A549 (cell line): ENCODE data around the gene KAT8. TPM values are rescaled to one million over a fixed set of nuclear protein-coding genes. Genes with fewer than 3 reads are reported as not detected.

Experiments used
- ATAC-seq, 2 experiments: fragments of 200-7000 bp in 1 of 2; fragments of >200 bp in 1 of 2; cut with Nextera tagmentation in 1 of 2; cut with Tn5 transposase in 1 of 2; 3 replicates each; pipeline versions ENCODE4 v1.8.0 to v1.9.1; 2018 to 2020; ENCODE audit warnings: mild to moderate bottlenecking in 1 of 2, moderate library complexity in 1 of 2
- CTCF ChIA-PET: fragments of 300-600 bp; sonication (Branson Sonifier 250); formaldehyde crosslinking; extraction: SDS; loops from one replicate; lab custom pipeline; 2021; ENCODE audit warnings: antibody characterized with exemption, inconsistent platforms; lab: Yijun Ruan, JAX
- POLR2A ChIA-PET: fragments of 350-600 bp; formaldehyde crosslinking; extraction: SDS; loops from one replicate; lab custom pipeline; 2021; ENCODE audit warnings: antibody characterized with exemption, inconsistent platforms; lab: Yijun Ruan, JAX
- DNase-seq, 2 experiments: peaks; one replicate each; pipeline versions ENCODE4 v3.0.0 to v3.0.0-alpha.2; 2011 to 2016; ENCODE audit warnings: low read depth in 1 of 2, low spot score in 1 of 2
- FAIRE-seq: peaks from 2 replicates; lab custom pipeline; 2011; peaks lifted over from hg19 to GRCh38; lab: Jason Lieb, UNC
- H3K27ac ChIP-seq, 2 experiments: fragments of >200 bp; sonication (Bioruptor Twin); formaldehyde crosslinking; 3 replicates each; pipeline ENCODE4 v1.5.1; 2016 to 2017
- H3K4me1 ChIP-seq: fragments of >200 bp; sonication (Bioruptor Twin); formaldehyde crosslinking; 3 replicates; pipeline ENCODE4 v1.6.1; 2016
- H3K4me2 ChIP-seq: fragments of >200 bp; sonication (Bioruptor Twin); formaldehyde crosslinking; 3 replicates; pipeline ENCODE4 v1.6.1; 2016
- H3K4me3 ChIP-seq: fragments of >200 bp; sonication (Bioruptor Twin); formaldehyde crosslinking; 3 replicates; pipeline ENCODE4 v1.5.1; 2016
- H3K9me3 ChIP-seq: fragments of >200 bp; sonication (Bioruptor Twin); formaldehyde crosslinking; 3 replicates; pipeline ENCODE4 v1.6.1; 2016
- ATOH8 ChIP-seq: fragments of 250-450 bp; sonication (Bioruptor Pico); IDR thresholded peaks from 2 replicates; pipeline ENCODE4 v1.5.0; 2020; ENCODE audit warnings: low read depth, mild to moderate bottlenecking, moderate library complexity
- BHLHE40 ChIP-seq: IDR thresholded peaks from 2 replicates; pipeline ENCODE4 v1.6.1; 2012; ENCODE audit warnings: low read depth, low read length, inconsistent platforms
- CBX2 ChIP-seq: fragments of 200-600 bp; sonication (generic); IDR thresholded peaks from 2 replicates; pipeline ENCODE4 v1.6.1; 2016; ENCODE audit warnings: low read depth, mild to moderate bottlenecking, borderline replicate concordance
- CHD4 ChIP-seq: fragments of 200-600 bp; sonication (generic); IDR thresholded peaks from 2 replicates; pipeline ENCODE4 v1.6.1; 2016; ENCODE audit warnings: antibody characterized with exemption, mild to moderate bottlenecking, borderline replicate concordance
- CTCF ChIP-seq: fragments of >200 bp; sonication (Bioruptor Twin); formaldehyde crosslinking; IDR thresholded peaks from 3 replicates; pipeline ENCODE4 v1.5.1; 2016
- E2F6 ChIP-seq: IDR thresholded peaks from 2 replicates; pipeline ENCODE4 v1.6.1; 2012; ENCODE audit warnings: low read depth, borderline replicate concordance
- EHF ChIP-seq: fragments of 250-450 bp; sonication (Bioruptor Pico); IDR thresholded peaks from 2 replicates; pipeline ENCODE4 v1.5.0; 2020; ENCODE audit warnings: mild to moderate bottlenecking
- FOSB ChIP-seq: fragments of 250-450 bp; sonication (Bioruptor Pico); IDR thresholded peaks from 2 replicates; pipeline ENCODE4 v1.5.0; 2020; ENCODE audit warnings: mild to moderate bottlenecking, moderate library complexity
- GATA3 ChIP-seq: IDR thresholded peaks from 2 replicates; pipeline ENCODE4 v1.6.1; 2012; ENCODE audit warnings: borderline replicate concordance
- HDAC2 ChIP-seq: fragments of 200-600 bp; sonication (generic); IDR thresholded peaks from 2 replicates; pipeline ENCODE4 v1.6.1; 2016
- HES2 ChIP-seq: fragments of >200 bp; sonication (Bioruptor Twin); formaldehyde crosslinking; IDR thresholded peaks from 2 replicates; pipeline ENCODE4 v1.6.1; 2016
- HEYL ChIP-seq: fragments of 250-450 bp; sonication (Bioruptor Pico); IDR thresholded peaks from 2 replicates; pipeline ENCODE4 v1.8.0; 2021; ENCODE audit warnings: mild to moderate bottlenecking, moderate library complexity
- HOXB13 ChIP-seq: fragments of 250-450 bp; sonication (Bioruptor Pico); IDR thresholded peaks from 2 replicates; pipeline ENCODE4 v1.5.0; 2020; ENCODE audit warnings: low read depth, mild to moderate bottlenecking, moderate library complexity
- HOXB5 ChIP-seq: fragments of 250-450 bp; sonication (Bioruptor Pico); IDR thresholded peaks from 2 replicates; pipeline ENCODE4 v1.5.0; 2020; ENCODE audit warnings: mild to moderate bottlenecking, moderate library complexity
- MAFK ChIP-seq: fragments of 450-650 bp; IDR thresholded peaks from 2 replicates; pipeline ENCODE4 v1.6.1; 2014; ENCODE audit not compliant: partially characterized antibody
- MYC ChIP-seq: IDR thresholded peaks from 2 replicates; pipeline ENCODE4 v1.6.1; 2012; ENCODE audit warnings: mild to moderate bottlenecking, inconsistent platforms, low read length, improper control_type of control experiment, borderline replicate concordance
- POLR2A ChIP-seq: IDR thresholded peaks from 2 replicates; pipeline ENCODE4 v1.6.1; 2012; ENCODE audit warnings: mild to moderate bottlenecking, low read length
- POLR2AphosphoS2 ChIP-seq: conservative IDR thresholded peaks from 2 replicates; pipeline ENCODE4 v1.6.1; 2012; ENCODE audit warnings: low read length, improper control_type of control experiment, inconsistent platforms
- RCOR1 ChIP-seq: fragments of 150-350 bp; IDR thresholded peaks from 2 replicates; pipeline ENCODE4 v1.6.1; 2014; ENCODE audit warnings: antibody characterized with exemption, low read length, low read depth
- REST ChIP-seq: fragments of 200-600 bp; sonication (generic); IDR thresholded peaks from 2 replicates; pipeline ENCODE4 v1.6.1; 2016; ENCODE audit warnings: antibody characterized with exemption, mild to moderate bottlenecking, moderate library complexity
- RFX5 ChIP-seq: fragments of 450-650 bp; IDR thresholded peaks from 2 replicates; pipeline ENCODE4 v1.7.1; 2014; ENCODE audit warnings: antibody characterized with exemption, mild to moderate bottlenecking, moderate library complexity
- RNF2 ChIP-seq: fragments of 200-600 bp; sonication (generic); IDR thresholded peaks from 2 replicates; pipeline ENCODE4 v1.6.1; 2016; ENCODE audit warnings: low read depth, mild to moderate bottlenecking, antibody characterized with exemption, moderate library complexity, borderline replicate concordance
- SMC3 ChIP-seq: fragments of >200 bp; sonication (Bioruptor Twin); formaldehyde crosslinking; IDR thresholded peaks from 3 replicates; pipeline ENCODE4 v1.6.1; 2018; ENCODE audit warnings: inconsistent platforms
- TP53 ChIP-seq: fragments of 250-450 bp; sonication (Bioruptor Pico); IDR thresholded peaks from 2 replicates; pipeline ENCODE4 v1.5.0; 2021; ENCODE audit warnings: mild to moderate bottlenecking, moderate library complexity
- USF2 ChIP-seq: fragments of 450-650 bp; IDR thresholded peaks from 2 replicates; pipeline ENCODE4 v1.6.1; 2014; ENCODE audit warnings: antibody characterized with exemption
- WGBS: methylation state at CpG from one replicate; pipeline ENCODE4 v1.1.6; 2017; ENCODE audit errors: missing lambda C conversion rate; 5-methylcytosine and 5-hydroxymethylcytosine counted together
- polyA plus RNA-seq, 4 experiments: library from polyadenylated mRNA; depleted of rRNA in 3 of 4; stranded (reverse); fragments of >200 nt; fragmentation: RNase III in 1 of 4; extraction: RNeasy Plus Mini Kit Qiagen cat#74134 plus additional on column Dnase treatment in 1 of 4; gene quantifications; 2 replicates in 3 of 4; 3 replicates in 1 of 4; pipeline ENCODE4 v1.2.3, GENCODE V29; 2011 to 2017

The KAT8 gene
- polyA plus RNA-seq, 2 of the 4 experiments (the other 2 are of a cell fraction), result 34.4 to 42.2 TPM

GRCh38 chr16:31141489-31142108 lies 24.1 kb downstream of the KAT8 start:
- FAIRE-seq (no peak), DNase-seq (no peak), ATAC-seq (peak; percentile 21 to 24)
- Histone ChIP-seq H3K4me2 (peak overlapping the region; percentile 71), H3K27ac (peak overlapping the region; percentile 69 to 84), H3K4me1 (peaks cover 30% of the 10 kb centered on the region), H3K4me3 (no peak overlapping the region), H3K9me3 (no peaks in the 10 kb centered on the region)
- 48% methylated on average over 8 of the region's 10 CpGs for WGBS
- ChIA-PET CTCF (interaction anchor here (0.8 to 6.8 kb wide), 63 partner anchors 7 to 311 kb away, joined by 3 to 166 read pairs (median 5); partner anchors contain the start of genes HSD3B7, KAT8, PYCARD and VKORC1), POLR2A (interaction anchor here (0.5 to 2.9 kb wide), 28 partner anchors 9 to 319 kb away, joined by 3 to 73 read pairs (median 4); partner anchors contain the start of genes ARMC5, FUS, HSD3B7 and KAT8)
- TF ChIP-seq MYC (no peak), FOSB (CRISPR knock-in tag) (no peak), MAFK (no peak), BHLHE40 (no peak), HES2 (no peak)

- CTCF ChIA-PET, result interaction anchor here (0.6 to 6.8 kb wide), 72 partner anchors 8 to 726 kb away, joined by 3 to 166 read pairs (median 5); partner anchors contain the start of genes HSD3B7, KAT8, PYCARD and VKORC1
- POLR2A ChIA-PET, result interaction anchor here (0.5 to 2.9 kb wide), 28 partner anchors 9 to 318 kb away, joined by 3 to 73 read pairs (median 4); partner anchors contain the start of genes ARMC5, FUS, HSD3B7 and KAT8
- Histone ChIP-seq H3K4me2 (peak overlapping the region; percentile 98), H3K4me1 (peaks cover 30% of the 10 kb centered on the region), H3K9me3 (no peaks in the 10 kb centered on the region), H3K4me3 (peak overlapping the region; percentile 50), H3K27ac (peak overlapping the region; percentile 90 to 95)
- ATAC-seq, result peak; percentile 82 to 89
- DNase-seq, result peak; percentile 97 to 99
- 2% methylated on average over 34 of the region's 89 CpGs for WGBS
- FAIRE-seq, result no peak
- TF ChIP-seq HOXB5 (CRISPR knock-in tag), result peak; percentile 46; the same call in 1 of the 2 replicates
- TF ChIP-seq HEYL, result no peak
- TF ChIP-seq ATOH8 (CRISPR knock-in tag), result no peak
- no peak for TF ChIP-seq POLR2AphosphoS2
- no peak for TF ChIP-seq TP53 (CRISPR knock-in tag)
- peak; percentile 96 for TF ChIP-seq CTCF
- TF ChIP-seq GATA3, result no peak
- no peak for TF ChIP-seq HDAC2
- TF ChIP-seq E2F6, result peak; percentile 79
- TF ChIP-seq RNF2, result no peak
- TF ChIP-seq CBX2, result no peak
- TF ChIP-seq MAFK, result no peak
- TF ChIP-seq EHF (CRISPR knock-in tag), result no peak
- no peak for TF ChIP-seq USF2
- no peak for TF ChIP-seq RCOR1
- peak; percentile 52 for TF ChIP-seq POLR2A
- no peak for TF ChIP-seq REST
- no peak for TF ChIP-seq RFX5
- TF ChIP-seq SMC3, result peak; percentile 92
- TF ChIP-seq BHLHE40, result no peak
- no peak for TF ChIP-seq CHD4
- TF ChIP-seq HOXB13 (CRISPR knock-in tag), result 0 out of 2 replicates have a peak, but pooled peaks have one; percentile 63
- TF ChIP-seq HES2, result no peak
These were observed 24.9 kb downstream of the KAT8 start for GRCh38 chr16:31142109-31143010.
